ENCODE data around the gene SERTM1.

- TF ChIP-seq CTCF (IDR thresholded peaks at IDR 0.05; ENCODE audit: low read length) (no peak), EZH2 (IDR thresholded peaks at IDR 0.05; ENCODE audit: borderline replicate concordance, low read length) (no peak)
Measured at GRCh38 chr13:36630181-36630803, 43.5 kb upstream of the SERTM1 start.

Data from OCI-LY1 (cell line).